Parathyroid adenoma (tissue), 2 donors: Measurements from ENCODE around the gene EIF2AK2.

Source experiments
- H2AFZ ChIP-seq: fragments of 300-600 bp; sonication (generic); one replicate; pipeline ENCODE4 v1.7.0; 2017; ENCODE audit warnings: antibody characterized with exemption, mild to moderate bottlenecking
- H3K27ac ChIP-seq: fragments of 300-600 bp; sonication (generic); one replicate; pipeline ENCODE4 v1.7.0; 2017
- H3K27me3 ChIP-seq: fragments of 300-600 bp; sonication (generic); one replicate; pipeline ENCODE4 v1.7.0; 2017; ENCODE audit warnings: low read length; ENCODE audit not compliant: control insufficient read depth, insufficient read depth
- H3K36me3 ChIP-seq: fragments of 300-600 bp; sonication (generic); one replicate; pipeline ENCODE4 v1.7.0; 2017; ENCODE audit warnings: low read length; ENCODE audit not compliant: control insufficient read depth, insufficient read depth
- H3K4me1 ChIP-seq: fragments of 300-600 bp; sonication (generic); one replicate; pipeline ENCODE4 v1.7.0; 2017; ENCODE audit warnings: control low read depth
- H3K4me2 ChIP-seq: fragments of 300-600 bp; sonication (generic); one replicate; pipeline ENCODE4 v1.7.0; 2017; ENCODE audit warnings: low read length
- H3K4me3 ChIP-seq: fragments of 300-600 bp; sonication (generic); one replicate; pipeline ENCODE4 v1.7.0; 2017; ENCODE audit warnings: low read depth, low read length
- H3K79me2 ChIP-seq: fragments of 300-600 bp; sonication (generic); one replicate; pipeline ENCODE4 v1.7.0; 2017; ENCODE audit warnings: control low read depth
- H3K9ac ChIP-seq: fragments of 300-600 bp; sonication (generic); one replicate; pipeline ENCODE4 v1.7.0; 2017; ENCODE audit warnings: mild to moderate bottlenecking
- H3K9me3 ChIP-seq: fragments of 300-600 bp; sonication (generic); one replicate; pipeline ENCODE4 v1.7.0; 2017; ENCODE audit warnings: low read length; ENCODE audit not compliant: control insufficient read depth
- CTCF ChIP-seq: fragments of 300-600 bp; sonication (generic); IDR thresholded peaks from one replicate; pipeline ENCODE4 v1.7.0; 2017; ENCODE audit warnings: antibody characterized with exemption, mild to moderate bottlenecking
- donor health status: primary hyperparathyroidism.

The EIF2AK2 gene

DNA sequence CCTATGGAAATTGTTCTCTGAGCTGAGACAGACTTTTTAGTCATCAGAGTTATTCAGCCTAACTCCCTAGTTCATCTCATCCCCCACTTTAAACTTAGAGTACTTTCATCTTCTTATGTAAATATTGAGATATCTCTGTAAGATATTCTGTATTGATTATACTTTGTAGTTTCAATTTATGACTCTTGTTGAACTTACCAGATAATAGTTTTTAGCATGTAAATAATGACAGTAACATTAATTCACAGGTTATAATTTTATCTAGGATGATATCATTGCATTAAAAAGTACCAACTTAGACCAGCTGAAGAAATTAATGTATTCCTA is 14.8 kb upstream of the EIF2AK2 start:
- TF ChIP-seq CTCF = no peak
- H3K9me3 ChIP-seq = no peaks in the 10 kb centered on the region
- H3K4me1 ChIP-seq = no peaks in the 10 kb centered on the region
- H2AFZ ChIP-seq = no peak overlapping the region
- H3K4me2 ChIP-seq = no peak overlapping the region
- H3K4me3 ChIP-seq = no peak overlapping the region
- no peaks in the 10 kb centered on the region for H3K27me3 ChIP-seq
- no peak overlapping the region for H3K27ac ChIP-seq
- no peak overlapping the region for H3K9ac ChIP-seq
- H3K36me3 ChIP-seq = no peaks in the 10 kb centered on the region
- H3K79me2 ChIP-seq = no peaks in the 10 kb centered on the region

- H3K9me3 ChIP-seq = no peaks in the 10 kb centered on the region
- no peak overlapping the region for H3K4me2 ChIP-seq
- no peaks in the 10 kb centered on the region for H3K36me3 ChIP-seq
- peak; percentile 63 for TF ChIP-seq CTCF
- no peak overlapping the region for H3K9ac ChIP-seq
- H3K79me2 ChIP-seq = no peaks in the 10 kb centered on the region
- no peaks in the 10 kb centered on the region for H3K4me1 ChIP-seq
- H3K27me3 ChIP-seq = no peaks in the 10 kb centered on the region
- peak overlapping the region; percentile 50 for H2AFZ ChIP-seq
- H3K4me3 ChIP-seq = no peak overlapping the region
- no peak overlapping the region for H3K27ac ChIP-seq
Observed at GRCh38 chr2:37168217-37168981, 11.6 kb upstream of the EIF2AK2 start.

- Histone ChIP-seq H3K27me3 (no peaks in the 10 kb centered on the region), H3K9ac (no peak overlapping the region), H3K36me3 (no peaks in the 10 kb centered on the region), H3K27ac (no peak overlapping the region), H3K79me2 (no peaks in the 10 kb centered on the region), H3K4me3 (no peak overlapping the region), H3K4me1 (no peaks in the 10 kb centered on the region), H3K4me2 (no peak overlapping the region), H2AFZ (peak overlapping the region; percentile 50), H3K9me3 (no peaks in the 10 kb centered on the region)
- no peak for TF ChIP-seq CTCF
Observed at GRCh38 chr2:37167636-37168180, 10.9 kb upstream of the EIF2AK2 start.

DNA sequence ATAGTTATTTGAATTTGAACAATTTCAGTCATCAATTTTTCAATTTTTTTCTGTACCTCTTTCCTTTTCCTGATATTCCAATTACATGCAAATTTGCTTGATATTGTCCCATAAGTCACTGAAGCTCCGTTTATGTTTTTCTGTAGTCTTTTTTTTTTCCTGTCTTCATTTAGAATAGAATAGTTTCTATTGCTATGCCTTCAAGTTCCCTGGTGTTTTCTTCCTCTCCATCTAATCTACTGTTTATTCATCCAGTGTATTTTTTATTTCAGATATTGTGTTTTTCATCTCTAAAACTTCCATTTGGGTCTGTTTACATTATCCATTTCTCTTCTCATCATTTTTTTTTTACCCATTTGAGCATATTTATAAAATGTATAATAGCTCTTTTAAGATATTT is 8.0 kb upstream of the EIF2AK2 start:
- Histone ChIP-seq H3K79me2 (no peaks in the 10 kb centered on the region), H3K4me3 (no peak overlapping the region), H3K9ac (no peak overlapping the region), H2AFZ (no peak overlapping the region), H3K27me3 (no peaks in the 10 kb centered on the region), H3K9me3 (no peaks in the 10 kb centered on the region), H3K4me2 (no peak overlapping the region), H3K27ac (no peak overlapping the region), H3K4me1 (no peaks in the 10 kb centered on the region), H3K36me3 (no peaks in the 10 kb centered on the region)
- TF ChIP-seq CTCF = no peak
